Activated T-helper 1 cell treated with anti-CD3 and anti-CD28 coated beads, Interleukin-2, amount 50 U/mL, for 16 hours (primary cell): ENCODE results near the gene CD81.

Source experiments
- DNase-seq, 2 donors: peaks; one replicate each; pipeline ENCODE4 v3.0.0-alpha.2; 2020; ENCODE audit warnings: low read depth in 1 of 2, low spot score in 1 of 2

Gene CD81

DNA sequence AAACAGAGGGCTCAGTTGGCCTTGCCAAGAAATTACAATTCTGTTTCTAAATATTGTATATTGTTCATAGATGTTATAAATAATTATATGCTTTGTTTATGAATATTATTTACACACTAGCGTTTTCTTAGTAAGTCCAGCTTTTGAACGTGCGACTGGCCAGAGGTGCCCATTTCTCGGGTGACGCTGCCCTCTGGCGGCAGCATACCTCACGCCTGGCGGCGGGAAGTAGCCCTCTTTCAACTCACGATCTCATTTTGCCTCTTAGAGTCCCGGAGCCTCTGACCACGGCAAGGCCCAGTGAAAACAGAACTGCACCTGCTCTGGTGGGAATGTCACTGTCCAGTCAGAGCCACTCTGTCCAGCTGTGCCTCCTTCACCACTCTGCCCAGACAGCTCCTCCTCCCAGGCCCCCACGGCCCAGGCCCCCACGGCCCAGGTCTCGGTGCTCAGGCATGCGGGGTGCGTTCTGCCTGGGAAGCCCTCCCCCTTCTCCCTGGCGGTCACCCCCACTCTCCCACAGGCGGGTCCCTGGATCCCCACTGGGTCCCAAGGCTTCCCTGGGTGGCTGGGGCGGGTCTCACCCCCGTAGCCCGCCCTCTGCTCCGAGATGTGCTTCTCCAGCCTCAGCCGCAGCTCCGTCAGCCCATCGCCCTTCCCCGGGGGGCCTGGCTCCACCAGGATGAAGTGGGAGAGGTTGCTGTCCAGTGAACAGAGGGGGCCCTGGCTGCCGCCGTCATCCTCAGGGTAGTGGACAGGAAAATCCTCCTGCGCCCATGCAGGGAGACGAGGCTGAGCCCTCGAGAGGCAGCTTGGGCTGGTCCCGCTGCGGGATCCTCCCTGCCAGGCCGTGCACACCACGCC is 42.8 kb downstream of the CD81 start:
- DNase-seq, result peak; percentile 29 to 40

DNA sequence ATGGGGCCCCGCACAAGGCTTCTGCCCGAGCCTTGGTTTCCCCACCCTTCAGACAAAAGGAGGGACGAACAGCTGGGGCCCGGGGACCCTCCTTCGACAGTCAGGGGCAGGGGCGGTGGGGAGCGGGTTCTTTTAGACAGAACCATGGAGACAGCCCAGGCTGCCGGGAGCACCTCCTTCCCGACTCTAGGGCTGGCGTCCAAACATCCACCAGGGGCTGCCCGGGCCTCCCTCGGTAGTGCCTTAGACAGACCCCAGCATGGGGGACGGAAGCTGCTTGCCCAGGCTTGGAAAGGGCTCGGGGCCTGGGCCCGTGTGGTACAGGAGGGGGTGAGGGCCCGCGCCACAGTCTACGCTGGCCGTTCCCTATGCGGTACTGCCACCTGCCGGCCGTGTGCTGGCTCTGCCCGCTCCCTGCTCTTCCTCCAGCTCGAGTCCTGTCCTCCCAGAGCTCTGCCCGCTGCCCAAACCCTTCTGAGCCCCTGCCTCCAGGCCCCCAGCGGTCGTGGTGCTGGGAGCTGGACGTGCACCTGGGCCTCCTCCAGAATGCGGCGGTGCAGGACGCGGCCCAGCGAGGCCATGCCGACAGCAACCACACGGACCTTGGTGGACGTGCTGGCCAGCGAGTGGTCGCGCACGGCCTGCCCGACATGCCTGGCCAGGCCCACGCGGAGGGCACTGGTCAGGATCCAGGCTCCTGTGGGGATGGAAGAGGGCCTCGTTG is 43.6 kb downstream of the CD81 start:
- DNase-seq, result peak; percentile 44 to 56

DNA sequence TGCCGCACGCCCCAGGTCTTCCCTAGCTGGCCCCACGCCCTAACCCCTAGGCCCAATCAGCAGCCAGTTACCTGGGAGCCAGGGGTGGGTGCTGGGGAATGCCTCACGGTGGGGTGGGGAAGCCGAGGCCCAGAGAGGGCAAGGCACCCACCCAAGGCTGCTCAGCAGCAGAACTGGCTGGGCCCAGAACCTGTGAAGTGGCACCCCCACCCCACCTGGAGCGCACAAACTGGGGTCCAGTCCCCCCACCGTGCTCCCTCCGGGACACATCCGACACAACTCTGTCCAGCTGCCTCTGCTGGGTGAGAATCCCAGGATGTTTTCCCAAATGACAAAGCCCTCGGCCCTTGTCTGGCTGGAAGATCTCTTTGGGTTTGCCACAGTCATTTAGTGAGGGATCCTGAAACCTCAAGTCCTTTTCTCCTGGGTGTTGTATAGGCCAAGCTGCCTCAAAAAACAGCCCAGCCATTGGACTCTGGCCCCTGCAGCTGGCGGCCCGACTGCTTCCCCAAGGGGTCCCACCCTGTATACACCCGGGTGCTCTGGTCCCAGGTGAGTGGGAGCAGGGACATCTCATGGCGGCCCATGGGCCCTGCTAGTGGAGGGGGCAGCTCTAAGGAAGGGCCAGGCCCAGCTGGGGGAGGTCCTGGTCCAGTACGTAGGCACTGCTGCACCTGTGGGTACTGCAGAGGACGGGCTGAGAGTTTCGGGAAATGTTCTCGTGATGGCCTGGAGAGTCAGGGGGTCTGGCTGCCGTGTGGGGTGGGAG is 44.3 kb downstream of the CD81 start:
- DNase-seq, result no peak

DNA sequence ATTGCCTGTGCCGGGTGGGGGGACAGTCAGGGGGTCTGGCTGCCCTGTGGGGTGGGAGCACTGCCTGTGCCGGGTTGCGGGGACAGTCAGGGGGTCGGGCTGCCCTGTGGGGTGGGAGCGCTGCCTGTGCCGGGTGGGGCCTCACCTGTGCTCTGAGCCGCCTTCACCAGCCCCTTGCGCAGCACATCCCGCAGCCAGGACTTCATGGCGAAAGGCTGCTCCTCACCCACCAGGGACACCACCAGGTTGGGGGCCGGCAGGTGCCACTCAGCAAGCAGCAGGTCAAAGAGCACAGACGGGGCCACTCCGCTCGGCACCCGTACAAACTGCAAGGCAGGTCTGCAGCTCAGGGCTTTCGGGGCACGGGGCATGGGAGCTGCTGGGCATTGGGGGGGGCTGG is 44.9 kb downstream of the CD81 start:
- no peak for DNase-seq

DNA sequence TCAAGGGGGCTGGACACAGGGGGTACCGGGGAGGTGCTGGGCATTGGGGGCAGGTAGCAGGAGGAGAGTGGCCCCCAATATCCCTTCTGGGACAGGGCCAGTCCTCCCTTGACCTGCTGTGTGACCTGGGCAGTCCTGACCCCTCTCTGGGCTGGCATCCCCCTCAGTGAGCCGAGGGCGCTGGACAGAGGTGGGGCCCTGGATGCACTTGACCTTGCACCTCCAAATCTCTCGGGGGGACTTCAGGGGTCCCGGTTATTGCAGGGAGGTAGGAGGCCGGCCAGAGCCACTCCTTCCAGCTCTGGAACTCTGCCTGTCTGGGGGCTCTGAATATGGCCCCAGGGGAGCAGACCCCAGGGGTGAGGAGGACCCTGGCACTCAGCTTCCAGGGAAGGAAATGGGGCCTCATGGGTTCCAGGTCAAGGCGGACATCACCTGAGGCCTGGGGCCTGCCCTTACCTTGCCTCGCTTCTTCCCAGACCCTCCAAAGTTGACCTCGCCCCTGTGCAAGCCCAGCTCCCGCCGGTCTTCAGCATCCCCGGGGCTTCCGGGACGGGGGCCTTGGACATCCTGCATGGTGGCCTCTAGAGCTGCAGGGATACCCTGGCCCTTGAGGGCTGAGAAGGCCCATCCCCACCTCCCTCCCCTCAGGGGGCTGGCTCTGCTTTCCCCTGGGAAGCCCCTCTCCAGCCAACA is 45.5 kb downstream of the CD81 start:
- no peak for DNase-seq

DNA sequence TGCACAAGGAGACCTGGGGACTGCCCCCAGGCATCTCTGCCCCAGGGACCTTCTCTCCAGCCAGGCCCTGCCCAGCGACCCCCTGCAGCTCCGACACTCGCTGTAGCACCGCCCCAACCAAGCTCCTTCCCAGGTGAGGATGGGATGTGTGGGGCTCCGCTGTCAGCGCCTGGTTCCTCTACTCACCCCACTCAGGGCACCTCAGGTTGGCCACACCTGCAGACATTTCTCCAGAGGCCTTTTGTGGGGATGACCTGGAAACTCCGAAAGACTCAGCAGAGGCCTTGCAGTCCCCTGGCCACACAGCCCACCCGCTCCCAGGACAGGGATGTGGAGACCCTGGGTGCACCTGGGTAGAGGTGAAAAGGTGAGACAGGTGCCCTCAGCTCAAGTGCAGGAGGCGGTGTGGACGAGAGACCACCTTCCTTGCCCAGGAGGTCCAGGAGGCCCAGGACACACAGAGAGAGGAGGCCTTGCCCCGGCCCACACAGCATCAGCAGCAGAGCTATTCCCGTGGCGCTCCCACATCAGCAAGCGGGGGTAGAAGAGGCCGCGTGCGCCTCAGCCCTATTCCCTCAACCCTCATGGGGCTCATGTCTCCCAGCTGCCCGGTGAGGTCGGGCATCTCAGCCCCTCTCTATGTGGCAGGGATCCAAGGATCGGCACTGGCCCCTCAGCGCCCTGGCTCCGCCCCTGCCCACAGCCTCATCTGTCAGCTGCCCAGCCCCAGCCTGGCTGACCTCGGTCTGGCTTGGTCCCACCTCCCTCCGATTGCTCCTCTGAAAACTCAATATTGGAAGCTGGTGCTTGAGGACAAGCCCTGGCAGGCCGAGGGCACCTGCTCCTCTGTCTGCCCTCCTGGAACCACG is 46.3 kb downstream of the CD81 start:
- DNase-seq, result no peak

DNA sequence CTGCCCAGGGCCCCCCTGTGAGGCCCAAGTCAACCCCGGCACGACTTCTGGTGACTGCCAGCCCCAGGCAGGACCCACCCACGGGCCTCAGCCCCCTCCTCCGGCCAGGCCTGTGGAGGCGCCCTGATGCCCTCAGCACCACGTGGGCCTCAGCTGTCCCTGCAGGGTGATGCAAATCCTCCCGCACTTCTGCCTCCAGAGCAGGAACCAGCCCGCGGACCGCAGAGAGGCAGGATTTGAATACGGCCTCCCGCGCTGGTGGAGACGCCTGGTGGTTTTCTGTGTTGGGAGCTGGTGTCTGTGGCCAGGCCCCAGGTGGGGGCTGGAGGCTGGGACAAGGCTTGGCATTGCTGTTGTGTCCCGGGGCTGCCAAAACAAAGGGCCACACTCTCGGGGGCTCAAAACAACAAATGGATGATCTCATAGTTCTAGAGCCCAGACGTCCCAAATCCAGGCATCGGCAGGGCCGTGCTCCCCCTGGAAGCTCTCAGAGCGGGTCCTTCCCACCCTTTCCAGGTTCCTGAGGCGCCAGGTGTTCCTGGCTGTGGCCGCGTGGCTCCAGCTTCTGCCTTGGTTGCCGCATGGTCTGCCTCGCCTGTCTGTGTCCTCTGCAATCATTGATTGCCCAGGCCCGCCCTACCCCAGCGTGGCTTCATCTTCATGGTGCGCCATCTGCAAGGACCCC is 47.8 kb downstream of the CD81 start:
- DNase-seq, result no peak

DNA sequence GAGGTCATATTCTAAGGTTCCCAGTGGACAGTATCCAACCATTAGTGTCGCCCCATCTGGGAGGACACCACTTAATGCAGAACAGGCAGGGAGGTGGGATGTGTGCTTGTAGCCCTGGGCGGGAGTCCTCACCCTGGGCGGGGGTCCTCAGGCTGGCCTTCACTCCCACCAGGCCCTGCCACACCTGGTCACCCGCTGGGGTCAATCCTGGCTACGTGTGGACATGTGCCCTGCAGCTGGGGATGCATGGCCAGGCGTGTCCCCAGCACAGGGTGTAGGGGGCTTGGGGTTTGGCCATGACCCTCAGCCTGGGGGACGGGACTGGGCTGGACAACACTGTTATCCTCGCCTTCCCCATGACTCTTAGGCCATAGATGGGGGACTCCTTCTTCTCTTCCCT is 48.4 kb downstream of the CD81 start:
- DNase-seq, result no peak

DNA sequence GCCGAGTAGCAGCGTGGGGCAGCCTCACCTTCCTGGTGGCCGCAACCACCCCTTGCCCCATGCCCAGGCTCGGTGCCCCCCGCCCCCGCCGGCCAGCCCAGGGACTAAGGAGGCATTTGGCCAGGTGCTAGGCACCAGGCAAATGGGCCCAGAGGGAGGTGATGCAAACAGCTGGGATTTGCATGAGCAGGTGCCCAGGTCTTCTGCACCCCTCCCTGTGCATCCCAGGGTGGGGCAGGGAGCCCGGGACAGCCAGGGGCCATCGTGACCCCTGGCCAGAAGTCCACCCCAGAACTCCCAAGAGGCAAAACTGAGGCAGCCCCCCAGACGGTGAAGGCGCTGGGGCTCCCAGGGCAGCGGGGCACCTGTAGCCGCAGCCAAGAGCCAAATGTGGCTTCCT is 49.1 kb downstream of the CD81 start:
- DNase-seq, result no peak

DNA sequence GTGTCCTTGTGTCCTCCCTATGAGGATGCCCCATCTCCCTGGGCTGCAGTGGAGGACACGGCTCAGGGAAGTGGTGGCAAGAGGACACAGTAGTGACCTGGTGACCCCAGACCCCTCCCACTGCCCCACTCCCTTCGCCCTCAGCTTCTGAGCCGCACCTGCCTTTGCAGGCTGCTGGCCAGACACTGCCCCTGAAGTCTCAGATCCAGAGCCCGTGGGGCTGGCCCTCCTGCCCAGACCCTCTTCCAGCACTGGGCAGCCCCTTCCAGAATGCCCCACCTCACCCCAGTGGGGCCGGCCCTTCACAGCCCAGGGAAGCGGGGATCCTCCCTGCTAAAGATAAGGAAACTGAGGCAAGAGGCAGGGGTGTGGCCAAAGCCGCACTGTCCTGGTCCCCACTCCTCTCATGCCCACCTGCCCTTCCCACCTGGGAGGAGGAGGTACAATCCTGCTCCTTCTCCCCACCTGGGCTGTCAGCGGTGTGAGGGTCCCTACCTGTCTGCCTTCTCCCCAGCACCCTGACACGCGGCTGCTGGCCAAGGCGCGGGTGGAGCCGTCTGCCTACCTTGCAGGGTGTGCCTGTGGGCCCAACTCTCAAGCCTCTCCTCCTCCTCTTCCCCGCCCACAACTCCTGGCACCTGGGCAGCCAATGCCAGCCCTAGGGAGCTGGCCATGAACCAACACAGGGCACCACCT is 49.9 kb downstream of the CD81 start:
- no peak for DNase-seq

DNA sequence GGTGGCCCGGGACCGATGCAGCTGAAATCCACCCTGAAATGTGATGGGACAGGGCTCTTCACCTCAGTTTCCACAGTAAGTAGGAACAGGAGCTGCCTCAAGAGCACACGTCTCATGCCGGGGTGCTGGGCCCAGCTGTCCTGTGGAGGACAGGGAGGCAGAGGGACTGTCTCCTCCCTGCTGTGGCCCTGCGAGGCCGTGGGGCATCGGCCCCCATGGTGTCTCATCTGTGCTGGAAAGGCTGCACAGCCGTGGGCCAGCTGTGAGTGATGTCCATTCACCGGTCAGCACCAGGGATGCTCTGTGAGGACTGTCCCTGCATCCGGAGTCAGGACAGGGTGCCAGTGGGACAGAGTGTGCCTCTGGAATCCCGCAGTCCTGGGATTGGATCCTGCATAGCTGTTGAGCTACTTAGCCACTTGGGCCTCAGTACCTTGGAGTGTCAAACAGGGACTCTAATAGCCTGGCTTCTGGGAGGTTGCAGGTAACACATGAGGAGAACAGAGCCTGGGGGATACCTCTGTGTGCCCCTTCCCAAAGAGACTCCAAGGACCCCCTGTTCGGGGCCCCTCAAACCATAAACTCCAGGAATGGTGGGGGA is 50.7 kb downstream of the CD81 start:
- DNase-seq, result no peak

DNA sequence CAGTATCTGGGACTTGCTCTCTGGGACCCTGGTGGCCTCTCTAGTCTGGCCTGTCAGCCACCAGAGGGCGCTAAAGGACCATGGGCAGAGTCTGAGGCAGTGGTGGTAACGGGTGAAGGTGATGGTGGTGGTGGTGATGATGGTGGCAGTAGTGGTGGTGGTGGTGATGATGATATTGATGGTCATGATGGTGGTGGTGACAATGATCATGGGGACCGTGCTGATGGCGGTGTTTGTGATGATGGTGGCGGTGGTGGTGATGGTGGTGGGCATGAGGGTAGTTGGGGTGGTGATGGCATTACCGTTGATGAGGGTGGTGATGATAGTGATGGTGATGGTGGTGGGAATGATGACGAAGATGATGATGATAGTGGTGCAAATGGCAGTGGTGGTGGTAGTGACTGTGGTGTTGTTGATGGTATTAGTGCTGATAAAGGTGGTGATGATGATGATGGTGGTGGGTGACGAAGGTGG is 51.2 kb downstream of the CD81 start:
- peak; percentile 79 to 86 for DNase-seq

DNA sequence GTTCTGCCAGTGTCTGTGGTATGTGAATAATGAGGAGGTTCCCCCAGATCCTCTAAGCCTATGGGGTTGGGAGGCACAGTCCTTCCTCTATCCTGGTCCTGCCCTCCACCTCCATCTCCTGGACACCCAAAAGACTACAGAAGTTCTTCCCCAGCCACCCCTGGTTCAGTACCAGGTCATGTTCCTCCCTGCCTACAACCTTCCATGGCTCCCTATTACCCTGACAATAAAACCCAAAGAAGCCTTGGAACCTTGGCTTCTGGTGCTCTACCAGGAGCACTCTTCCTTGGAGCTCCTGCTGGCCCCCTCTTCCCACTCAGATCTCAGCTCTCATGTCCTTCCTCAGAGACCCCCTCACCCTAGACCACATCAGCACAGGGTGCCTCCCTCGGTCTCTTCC is 54.3 kb downstream of the CD81 start:
- no peak for DNase-seq

DNA sequence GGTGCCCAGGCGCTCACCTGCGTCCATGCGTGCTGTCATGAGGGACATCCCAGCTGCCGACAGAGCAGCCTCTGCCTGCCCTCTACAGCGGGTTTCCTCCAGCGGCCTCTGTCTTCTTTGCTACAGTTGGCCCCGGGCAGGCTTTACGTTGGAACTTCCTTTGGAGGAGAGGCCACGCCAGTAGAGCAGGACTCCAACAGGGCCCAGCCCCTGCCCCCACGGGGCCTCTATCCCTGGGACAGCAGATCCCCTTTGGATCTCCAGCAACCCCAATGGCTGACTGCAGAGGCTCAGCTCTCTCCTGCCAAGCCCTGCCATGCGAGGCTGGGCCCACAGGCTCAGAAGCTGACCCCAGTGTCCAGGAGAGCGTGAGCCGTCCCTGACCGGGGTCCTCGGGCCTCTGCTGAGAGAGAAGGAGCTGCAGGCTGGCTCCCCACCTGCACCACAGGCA is 55.1 kb downstream of the CD81 start:
- no peak for DNase-seq

DNA sequence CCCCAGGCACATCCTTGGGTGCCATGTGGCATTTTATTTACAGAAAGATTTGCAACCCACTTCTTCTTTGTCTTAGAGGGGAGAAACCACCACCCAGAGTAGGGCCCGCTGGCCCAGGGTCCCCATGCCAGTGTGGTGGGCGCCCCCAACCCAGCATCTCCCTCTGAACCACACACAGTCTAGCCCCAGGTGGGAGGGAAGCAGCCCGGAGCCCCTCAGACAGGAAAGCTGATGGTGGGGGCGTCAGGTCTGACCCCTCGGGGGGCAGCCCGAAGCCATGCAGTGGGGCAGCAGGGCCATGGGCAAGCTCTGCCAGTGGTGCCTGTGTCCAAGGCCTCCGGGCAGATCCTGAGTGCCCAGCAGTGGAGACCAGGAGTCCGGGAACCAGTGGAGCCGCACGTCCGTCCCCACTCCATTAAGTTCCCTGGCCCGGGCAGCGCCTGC is 55.5 kb downstream of the CD81 start:
- no peak for DNase-seq

DNA sequence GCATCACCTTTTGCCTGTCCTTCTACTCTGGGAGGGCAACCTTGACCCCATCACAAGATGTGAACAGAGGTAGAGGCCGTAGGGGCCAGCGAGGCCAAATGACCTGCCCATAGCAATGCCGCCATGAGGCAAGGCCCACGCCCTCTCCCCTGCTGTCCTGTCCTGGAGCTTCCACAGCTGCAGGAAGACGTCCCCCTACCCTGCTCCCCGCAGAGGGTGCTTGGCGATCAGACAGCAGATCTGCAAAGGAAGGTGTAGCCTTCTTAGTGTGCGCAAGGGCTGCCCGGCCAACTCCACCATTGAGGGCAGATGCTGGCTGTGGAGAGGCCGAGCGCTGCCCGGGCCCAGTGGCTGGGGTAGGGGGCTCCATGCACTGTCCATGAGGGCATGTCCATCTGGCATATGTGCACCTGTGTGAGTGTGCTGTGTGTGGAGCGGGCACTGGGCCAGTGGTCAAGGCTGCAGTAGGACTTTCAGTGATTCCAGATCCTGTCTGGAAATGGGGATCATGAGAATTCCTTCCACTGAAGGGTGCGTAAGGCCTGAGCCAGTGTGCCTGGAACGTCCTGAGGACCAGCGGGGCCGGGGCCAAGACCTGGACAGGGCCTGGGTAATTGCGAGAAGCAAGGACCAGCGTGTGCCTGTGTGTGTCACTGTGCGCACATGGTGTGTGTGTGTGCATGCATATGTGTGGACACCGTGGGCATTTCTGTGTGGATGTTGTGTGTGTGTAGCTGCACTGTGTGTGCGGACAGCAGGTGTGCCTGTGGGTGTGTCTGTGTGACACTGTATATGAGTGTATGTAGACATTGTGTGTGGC is 56.2 kb downstream of the CD81 start:
- no peak for DNase-seq

DNA sequence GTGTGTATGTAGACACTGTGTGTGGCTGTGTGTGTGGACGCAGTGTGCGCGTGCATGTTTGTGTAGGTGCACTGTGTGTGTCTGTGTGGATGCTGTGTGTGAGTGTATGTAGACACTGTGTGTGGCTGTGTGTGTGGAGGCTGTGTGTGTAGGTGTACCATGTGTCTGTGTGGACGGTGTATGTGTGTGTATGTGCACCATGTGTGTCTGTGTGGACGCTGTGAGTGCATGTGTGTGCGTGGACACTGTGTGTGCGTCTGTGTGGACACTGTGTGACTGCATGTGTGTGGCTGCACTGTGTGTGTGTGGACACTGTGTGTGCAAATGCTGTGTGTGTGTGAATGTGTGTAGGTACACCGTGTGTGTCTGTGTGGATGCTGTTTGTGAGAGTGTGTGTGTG is 56.9 kb downstream of the CD81 start:
- no peak for DNase-seq
